Sigmoid colon (tissue), 4 donors: Measurements from ENCODE around the gene LRP1B.

Experiments
- EP300 ChIP-seq, 4 donors: sonication (generic); formaldehyde crosslinking; IDR thresholded peaks; one replicate each; pipeline ENCODE4 v1.6.1; 2017; ENCODE audit warnings: antibody characterized with exemption in 4 of 4
- POLR2A ChIP-seq, 2 donors: fragments of 450-650 bp; IDR thresholded peaks; one replicate each; pipeline ENCODE4 v1.6.1; 2016; ENCODE audit warnings: antibody characterized with exemption in 2 of 2, mild to moderate bottlenecking in 2 of 2, moderate library complexity in 2 of 2
- POLR2AphosphoS5 ChIP-seq, 4 donors: sonication (generic); formaldehyde crosslinking; IDR thresholded peaks; one replicate each; pipeline ENCODE4 v1.6.1; 2017; ENCODE audit warnings: antibody characterized with exemption in 4 of 4
- TF ChIP-seq, protein P1 (sequence below), 4 experiments: fragments of 450-650 bp in 3 of 4; fragments of 200-600 bp in 1 of 4; IDR thresholded peaks; one replicate each; pipeline ENCODE4 v1.5.1; 2016 to 2019; ENCODE audit warnings: antibody characterized with exemption in 4 of 4, mild to moderate bottlenecking in 3 of 4, moderate library complexity in 2 of 4

DNA sequence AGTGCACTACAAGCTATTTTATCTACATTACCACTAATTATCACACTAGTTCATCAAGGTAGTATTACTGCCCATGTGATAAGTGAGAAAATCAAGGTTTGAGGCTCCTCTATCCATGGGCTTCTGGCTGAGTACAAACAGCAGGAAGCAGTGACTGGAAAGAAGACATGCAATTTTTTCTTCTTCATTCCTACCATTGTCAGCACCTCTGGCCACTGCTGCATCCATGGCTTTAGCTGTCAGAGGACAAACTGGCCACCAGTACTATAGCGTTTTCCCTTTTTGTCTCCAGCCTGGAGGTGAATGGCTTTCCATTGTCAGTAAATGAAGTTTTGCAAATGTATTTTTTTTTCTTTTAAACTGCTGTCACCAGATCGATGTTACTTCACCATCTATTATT, 674.9 kb downstream of the LRP1B start:
- TF ChIP-seq POLR2A (IDR thresholded peaks at IDR 0.05), result no peak
- TF ChIP-seq, protein P1, sequence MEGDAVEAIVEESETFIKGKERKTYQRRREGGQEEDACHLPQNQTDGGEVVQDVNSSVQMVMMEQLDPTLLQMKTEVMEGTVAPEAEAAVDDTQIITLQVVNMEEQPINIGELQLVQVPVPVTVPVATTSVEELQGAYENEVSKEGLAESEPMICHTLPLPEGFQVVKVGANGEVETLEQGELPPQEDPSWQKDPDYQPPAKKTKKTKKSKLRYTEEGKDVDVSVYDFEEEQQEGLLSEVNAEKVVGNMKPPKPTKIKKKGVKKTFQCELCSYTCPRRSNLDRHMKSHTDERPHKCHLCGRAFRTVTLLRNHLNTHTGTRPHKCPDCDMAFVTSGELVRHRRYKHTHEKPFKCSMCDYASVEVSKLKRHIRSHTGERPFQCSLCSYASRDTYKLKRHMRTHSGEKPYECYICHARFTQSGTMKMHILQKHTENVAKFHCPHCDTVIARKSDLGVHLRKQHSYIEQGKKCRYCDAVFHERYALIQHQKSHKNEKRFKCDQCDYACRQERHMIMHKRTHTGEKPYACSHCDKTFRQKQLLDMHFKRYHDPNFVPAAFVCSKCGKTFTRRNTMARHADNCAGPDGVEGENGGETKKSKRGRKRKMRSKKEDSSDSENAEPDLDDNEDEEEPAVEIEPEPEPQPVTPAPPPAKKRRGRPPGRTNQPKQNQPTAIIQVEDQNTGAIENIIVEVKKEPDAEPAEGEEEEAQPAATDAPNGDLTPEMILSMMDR (IDR thresholded peaks at IDR 0.05), result no peak
- TF ChIP-seq POLR2AphosphoS5 (IDR thresholded peaks at IDR 0.05), result no peak
- TF ChIP-seq EP300 (IDR thresholded peaks at IDR 0.05), result no peak
